Keratinocyte (primary cell): ENCODE data around the gene C1QTNF12. TPM values are rescaled to one million over a fixed set of nuclear protein-coding genes. Genes with fewer than 3 reads are reported as not detected.

Experiments
- DNase-seq: peaks from one replicate; pipeline ENCODE4 v3.0.0-alpha.2; 2011; ENCODE audit warnings: low read depth, missing footprints, low spot score
- FAIRE-seq: peaks from 2 replicates; lab custom pipeline; 2011; peaks lifted over from hg19 to GRCh38; lab: Jason Lieb, UNC
- H2AFZ ChIP-seq: 2 replicates; pipeline ENCODE4 v1.6.0; 2012; ENCODE audit warnings: low read length, control low read depth, inconsistent platforms; ENCODE audit not compliant: control insufficient read depth
- H3K27ac ChIP-seq: 2 replicates; pipeline ENCODE4 v1.5.1; 2011; ENCODE audit warnings: low read length; ENCODE audit not compliant: control insufficient read depth, insufficient read depth
- H3K27me3 ChIP-seq: 3 replicates; pipeline ENCODE4 v1.6.0; 2011; ENCODE audit warnings: low read length; ENCODE audit not compliant: control insufficient read depth, insufficient read depth; ENCODE audit errors: extremely low read depth
- H3K36me3 ChIP-seq, 2 experiments: 2 replicates in 1 of 2; 3 replicates in 1 of 2; pipeline ENCODE4 v1.5.1; 2011; ENCODE audit warnings: low read length in 2 of 2, mild to moderate bottlenecking in 1 of 2; ENCODE audit not compliant: control insufficient read depth in 2 of 2, insufficient read depth in 2 of 2; ENCODE audit errors: extremely low read depth in 1 of 2
- H3K4me1 ChIP-seq: 3 replicates; pipeline ENCODE4 v1.5.1; 2011; ENCODE audit warnings: low read length; ENCODE audit not compliant: control insufficient read depth, insufficient read depth; ENCODE audit errors: extremely low read depth
- H3K4me2 ChIP-seq: 3 replicates; pipeline ENCODE4 v1.6.0; 2011; ENCODE audit warnings: low read depth, low read length; ENCODE audit not compliant: control insufficient read depth, insufficient read depth; ENCODE audit errors: extremely low read depth
- H3K4me3 ChIP-seq, 3 experiments: fragments of 200-600 bp in 1 of 3; sonication (generic) in 1 of 3; 2 replicates in 2 of 3; 3 replicates in 1 of 3; pipeline ENCODE4 v1.5.1; 2011 to 2016; ENCODE audit warnings: low read length in 3 of 3, mild to moderate bottlenecking in 3 of 3, control low read depth in 2 of 3, inconsistent platforms in 1 of 3, low read depth in 1 of 3, mixed read lengths in 1 of 3, mixed run types in 1 of 3, moderate library complexity in 1 of 3; ENCODE audit not compliant: control insufficient read depth in 2 of 3, insufficient read depth in 2 of 3; ENCODE audit errors: extremely low read depth in 1 of 3
- H3K79me2 ChIP-seq: 2 replicates; pipeline ENCODE4 v1.6.0; 2012; ENCODE audit warnings: low read length; ENCODE audit not compliant: control insufficient read depth, insufficient read depth
- H3K9ac ChIP-seq: 3 replicates; pipeline ENCODE4 v1.6.0; 2011; ENCODE audit warnings: low read length; ENCODE audit not compliant: control insufficient read depth, insufficient read depth; ENCODE audit errors: extremely low read depth
- H3K9me1 ChIP-seq: 3 replicates; pipeline ENCODE4 v1.6.0; 2011; ENCODE audit warnings: low read length; ENCODE audit not compliant: control insufficient read depth, insufficient read depth; ENCODE audit errors: extremely low read depth
- H3K9me3 ChIP-seq: 2 replicates; pipeline ENCODE4 v1.5.1; 2012; ENCODE audit warnings: low read depth, low read length; ENCODE audit not compliant: control insufficient read depth
- H4K20me1 ChIP-seq: 3 replicates; pipeline ENCODE4 v1.6.0; 2011; ENCODE audit warnings: low read length; ENCODE audit not compliant: control insufficient read depth, insufficient read depth; ENCODE audit errors: extremely low read depth
- CTCF ChIP-seq, 3 experiments: IDR thresholded peaks in 1 of 3; conservative IDR thresholded peaks in 1 of 3; optimal IDR thresholded peaks in 1 of 3; 2 replicates in 2 of 3; 3 replicates in 1 of 3; pipeline versions ENCODE3 to v1.5.1; 2011; ENCODE audit warnings: low read length in 3 of 3, mild to moderate bottlenecking in 3 of 3, moderate library complexity in 2 of 3, control low read depth in 1 of 3, inconsistent platforms in 1 of 3; ENCODE audit not compliant: insufficient read depth in 2 of 3; ENCODE audit errors: extremely low read depth in 1 of 3
- EZH2 ChIP-seq: IDR thresholded peaks from one replicate; pipeline ENCODE4 v1.6.1; 2012; ENCODE audit warnings: inconsistent platforms, mild to moderate bottlenecking, low read length, moderate library complexity
- dilution Hi-C: fragments of 300-500 bp; cut with MboI; formaldehyde crosslinking; loops from one replicate; pipeline ENCODE4 v1.7.0; 2020; ENCODE audit warnings: low sequenced_read_pairs; ENCODE audit not compliant: extremely low pct_ligation_motif_present
- polyA plus RNA-seq, 5 experiments: library from polyadenylated mRNA; depleted of rRNA in 3 of 5; stranded (reverse) in 3 of 5; stranded (forward) in 1 of 5; unstranded in 1 of 5; fragments of >200 nt; gene quantifications; 1 replicate in 1 of 5; 2 replicates in 3 of 5; 3 replicates in 1 of 5; pipeline versions ENCODE4 v1.2.1 to v1.2.3, GENCODE V29; 2011 to 2012; ENCODE audit warnings: missing spikeins in 2 of 5, low read depth in 1 of 5, low replicate concordance in 1 of 5

Gene C1QTNF12
- polyA plus RNA-seq, 1 donor (not counting 4 experiments of a cell fraction or from before 2014, with no cell fraction given), result 0.18 TPM

GRCh38 chr1:1245178-1245816, 1.2 kb downstream of the C1QTNF12 start:
- H3K9me3 ChIP-seq, result no peaks in the 10 kb centered on the region
- H3K36me3 ChIP-seq, result no peaks in the 10 kb centered on the region
- FAIRE-seq (no peak), DNase-seq (no peak)
- H3K4me2 ChIP-seq, result no peak overlapping the region
- H4K20me1 ChIP-seq, result no peaks in the 10 kb centered on the region
- no peak overlapping the region for H3K9ac ChIP-seq
- no peaks in the 10 kb centered on the region for H3K9me1 ChIP-seq
- peaks cover under 1% of the 10 kb centered on the region for H3K4me1 ChIP-seq
- H3K79me2 ChIP-seq, result no peaks in the 10 kb centered on the region
- peaks cover 14% of the 10 kb centered on the region for H3K27me3 ChIP-seq
- dilution Hi-C loops, result no loop called here
- no peak overlapping the region for H2AFZ ChIP-seq
- no peak overlapping the region for H3K27ac ChIP-seq
- H3K4me3 ChIP-seq, result no peak overlapping the region
- TF ChIP-seq EZH2 (no peak), CTCF (optimal IDR thresholded peaks at IDR 0.05 in 1 of 3, IDR thresholded peaks at IDR 0.05 in 1 of 3, conservative IDR thresholded peaks at IDR 0.05 in 1 of 3; ENCODE audit: extremely low read depth in 1 of 3, insufficient read depth in 2 of 3, low read length in 3 of 3) (no peak)

- Histone ChIP-seq H4K20me1 (no peaks in the 10 kb centered on the region), H3K9me1 (no peaks in the 10 kb centered on the region), H3K27ac (no peak overlapping the region), H2AFZ (no peak overlapping the region), H3K4me1 (peaks cover 2% of the 10 kb centered on the region), H3K4me2 (no peak overlapping the region), H3K36me3 (no peaks in the 10 kb centered on the region), H3K9me3 (no peaks in the 10 kb centered on the region), H3K79me2 (no peaks in the 10 kb centered on the region), H3K27me3 (peaks cover 20% of the 10 kb centered on the region), H3K9ac (no peak overlapping the region), H3K4me3 (no peak overlapping the region)
- FAIRE-seq (no peak), DNase-seq (no peak)
- dilution Hi-C loops, result no loop called here
- TF ChIP-seq EZH2, result no peak
- no peak for TF ChIP-seq CTCF (optimal IDR thresholded peaks at IDR 0.05 in 1 of 3, IDR thresholded peaks at IDR 0.05 in 1 of 3, conservative IDR thresholded peaks at IDR 0.05 in 1 of 3; ENCODE audit: extremely low read depth in 1 of 3, insufficient read depth in 2 of 3, low read length in 3 of 3)
Observed at GRCh38 chr1:1244192-1244811, 2.2 kb downstream of the C1QTNF12 start.
